Measurements from ENCODE around the gene ZNF277.

DNA sequence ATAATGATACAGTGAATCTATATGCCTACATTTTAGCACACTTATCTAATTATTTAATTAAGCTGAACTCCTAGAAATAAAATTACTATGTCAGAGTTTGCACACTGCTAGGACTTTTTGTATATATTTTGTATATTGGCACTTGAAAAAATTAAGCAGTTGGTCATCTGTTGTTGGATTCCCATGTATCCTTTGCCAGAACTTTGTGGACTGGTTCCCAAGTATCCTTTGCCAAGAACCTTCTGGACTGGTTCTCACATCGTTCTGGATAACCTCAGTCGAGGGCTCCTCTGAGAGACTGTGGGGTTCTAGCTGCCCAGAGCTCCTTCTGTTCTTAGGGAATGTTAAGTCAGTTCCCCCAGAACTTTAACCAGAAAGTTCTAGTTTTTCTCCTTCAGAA lies 135.0 kb downstream of the ZNF277 start:
- TF ChIP-seq, protein P1, sequence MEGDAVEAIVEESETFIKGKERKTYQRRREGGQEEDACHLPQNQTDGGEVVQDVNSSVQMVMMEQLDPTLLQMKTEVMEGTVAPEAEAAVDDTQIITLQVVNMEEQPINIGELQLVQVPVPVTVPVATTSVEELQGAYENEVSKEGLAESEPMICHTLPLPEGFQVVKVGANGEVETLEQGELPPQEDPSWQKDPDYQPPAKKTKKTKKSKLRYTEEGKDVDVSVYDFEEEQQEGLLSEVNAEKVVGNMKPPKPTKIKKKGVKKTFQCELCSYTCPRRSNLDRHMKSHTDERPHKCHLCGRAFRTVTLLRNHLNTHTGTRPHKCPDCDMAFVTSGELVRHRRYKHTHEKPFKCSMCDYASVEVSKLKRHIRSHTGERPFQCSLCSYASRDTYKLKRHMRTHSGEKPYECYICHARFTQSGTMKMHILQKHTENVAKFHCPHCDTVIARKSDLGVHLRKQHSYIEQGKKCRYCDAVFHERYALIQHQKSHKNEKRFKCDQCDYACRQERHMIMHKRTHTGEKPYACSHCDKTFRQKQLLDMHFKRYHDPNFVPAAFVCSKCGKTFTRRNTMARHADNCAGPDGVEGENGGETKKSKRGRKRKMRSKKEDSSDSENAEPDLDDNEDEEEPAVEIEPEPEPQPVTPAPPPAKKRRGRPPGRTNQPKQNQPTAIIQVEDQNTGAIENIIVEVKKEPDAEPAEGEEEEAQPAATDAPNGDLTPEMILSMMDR (IDR thresholded peaks at IDR 0.05): no peak
- TF ChIP-seq POLR2A (IDR thresholded peaks at IDR 0.05): no peak
